ENCODE measurements around the gene PKN3. TPM values are rescaled to one million over a fixed set of nuclear protein-coding genes. Genes with fewer than 3 reads are reported as not detected.
A peak's percentile ranks its signal among the peaks of the same experiment; 100 is the strongest.

PKN3 gene
- total and polyA plus RNA-seq, 2 of the 13 experiments (the other 11 are each of a cell fraction or from before 2014, with no cell fraction given): 10.5 to 13.2 TPM

DNA sequence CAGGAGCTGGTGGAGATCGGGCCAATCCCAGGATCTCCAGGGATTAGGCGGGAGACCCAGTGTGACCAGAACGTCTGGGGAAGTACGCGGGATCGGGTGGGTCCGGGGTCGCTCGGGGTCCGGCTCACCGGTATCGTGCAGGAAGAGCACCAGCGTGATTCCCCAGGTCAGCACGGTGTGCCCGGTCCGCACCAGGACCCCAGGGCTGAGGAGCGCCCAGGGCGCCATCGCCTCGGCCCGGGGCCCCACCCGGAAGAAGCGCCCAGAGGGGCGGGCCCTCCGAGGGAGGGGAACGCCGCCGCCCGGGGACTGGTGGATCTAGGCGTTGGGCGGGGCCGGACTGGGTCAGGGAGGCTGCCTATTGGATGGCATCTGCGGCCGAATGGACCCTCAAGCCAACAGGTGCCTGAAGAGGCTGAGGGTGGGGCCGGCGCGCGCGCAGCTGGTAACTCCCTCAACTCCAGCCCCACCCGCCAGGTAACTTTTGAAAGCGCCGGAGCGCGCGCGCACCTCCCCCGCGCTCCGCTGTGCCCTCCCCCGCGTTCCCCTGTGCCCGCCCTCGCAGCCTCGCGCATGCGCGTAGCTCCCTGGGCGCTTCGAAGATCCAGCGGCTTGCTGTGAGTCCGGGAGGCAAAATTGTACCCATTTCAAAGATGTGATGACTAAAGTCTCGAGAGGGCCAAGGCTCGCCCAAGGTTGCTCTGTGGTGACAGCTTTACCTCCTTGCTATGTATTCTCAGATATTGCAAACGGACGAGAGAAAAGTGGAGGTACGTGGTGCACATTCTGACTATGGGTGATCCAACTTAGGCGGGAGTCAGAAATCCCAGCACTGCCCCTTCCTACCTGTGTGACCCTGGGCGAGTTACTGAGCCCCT, 21.8 kb downstream of the PKN3 start, which contains the start of gene ZDHHC12:
TSS of gene ZDHHC12 (minus strand) at position 262 of the 878 bp plus-strand sequence. CDS start at position 228, 34 bp downstream.
- Histone ChIP-seq H3K9me3 (ENCODE audit: low read length) (no peaks in the 10 kb centered on the region), H3K9ac (ENCODE audit: insufficient read depth, low read depth, low read length) (peak within 1 kb of the TSS; percentile 76), H3K4me3 (replicated peaks in 1 of 3; ENCODE audit: insufficient read depth in 1 of 3, low read depth in 2 of 3, low read length in 3 of 3) (peak within 1 kb of the TSS; percentile 70 to 88 (median 74)), H3K27me3 (ENCODE audit: control insufficient read depth in 1 of 2, insufficient read depth in 2 of 2, low read length in 2 of 2) (no peaks in the 10 kb centered on the region), H3K79me2 (ENCODE audit: insufficient read depth, low read length) (peaks cover 7% of the 10 kb centered on the region), H3K4me2 (ENCODE audit: low read depth, low read length) (peak within 1 kb of the TSS; percentile 89), H3K4me1 (ENCODE audit: insufficient read depth, low read length) (peaks cover 38% of the 10 kb centered on the region), H2AFZ (ENCODE audit: low read length) (no peak within 1 kb of the TSS), H4K20me1 (ENCODE audit: insufficient read depth, low read length) (no peaks in the 10 kb centered on the region), H3K27ac (ENCODE audit: extremely low read length, insufficient read depth, low read length) (peak within 1 kb of the TSS; percentile 34), H3K36me3 (replicated peaks in 1 of 2; ENCODE audit: control insufficient read depth in 1 of 2, insufficient read depth in 2 of 2, low read length in 2 of 2) (no peaks in the 10 kb centered on the region; a peak in 1 of 5 replicates)
- ChIA-PET CTCF (ENCODE audit: low intra/inter-chr PET ratio, low total read pairs) (no interaction called here), POLR2A (interaction anchor here (0.6 to 3.3 kb wide), 14 partner anchors 9 to 835 kb away, joined by 3 to 20 read pairs (median 4); partner anchors contain the start of genes DYNC2I2, ENDOG and SPOUT1)
- ATAC-seq: peak; percentile 95
- WGBS (ENCODE audit: low lambda C conversion rate): 0% methylated on average over 4 of the region's 68 CpGs
- in situ Hi-C loops (cut with HindIII; ENCODE audit: extremely low pct_ligation_motif_present, low pct_unique_long_range_greater_than_20kb) (no loop called here), intact Hi-C loops (cut with micrococcal nuclease; ENCODE audit: unreplicated experiment) (no loop called here)
- FAIRE-seq: peak; percentile 84
- DNase-seq (ENCODE audit: low spot score): peak; percentile 97
- no TSS peak for BruUV-seq (replicated peaks)
- peak; percentile 90 for TF ChIP-seq PHF8 (CRISPR knock-in tag; IDR thresholded peaks at IDR 0.05)
- no peak for TF ChIP-seq ZNF572 (CRISPR knock-in tag; IDR thresholded peaks at IDR 0.05)
- TF ChIP-seq, protein P1, sequence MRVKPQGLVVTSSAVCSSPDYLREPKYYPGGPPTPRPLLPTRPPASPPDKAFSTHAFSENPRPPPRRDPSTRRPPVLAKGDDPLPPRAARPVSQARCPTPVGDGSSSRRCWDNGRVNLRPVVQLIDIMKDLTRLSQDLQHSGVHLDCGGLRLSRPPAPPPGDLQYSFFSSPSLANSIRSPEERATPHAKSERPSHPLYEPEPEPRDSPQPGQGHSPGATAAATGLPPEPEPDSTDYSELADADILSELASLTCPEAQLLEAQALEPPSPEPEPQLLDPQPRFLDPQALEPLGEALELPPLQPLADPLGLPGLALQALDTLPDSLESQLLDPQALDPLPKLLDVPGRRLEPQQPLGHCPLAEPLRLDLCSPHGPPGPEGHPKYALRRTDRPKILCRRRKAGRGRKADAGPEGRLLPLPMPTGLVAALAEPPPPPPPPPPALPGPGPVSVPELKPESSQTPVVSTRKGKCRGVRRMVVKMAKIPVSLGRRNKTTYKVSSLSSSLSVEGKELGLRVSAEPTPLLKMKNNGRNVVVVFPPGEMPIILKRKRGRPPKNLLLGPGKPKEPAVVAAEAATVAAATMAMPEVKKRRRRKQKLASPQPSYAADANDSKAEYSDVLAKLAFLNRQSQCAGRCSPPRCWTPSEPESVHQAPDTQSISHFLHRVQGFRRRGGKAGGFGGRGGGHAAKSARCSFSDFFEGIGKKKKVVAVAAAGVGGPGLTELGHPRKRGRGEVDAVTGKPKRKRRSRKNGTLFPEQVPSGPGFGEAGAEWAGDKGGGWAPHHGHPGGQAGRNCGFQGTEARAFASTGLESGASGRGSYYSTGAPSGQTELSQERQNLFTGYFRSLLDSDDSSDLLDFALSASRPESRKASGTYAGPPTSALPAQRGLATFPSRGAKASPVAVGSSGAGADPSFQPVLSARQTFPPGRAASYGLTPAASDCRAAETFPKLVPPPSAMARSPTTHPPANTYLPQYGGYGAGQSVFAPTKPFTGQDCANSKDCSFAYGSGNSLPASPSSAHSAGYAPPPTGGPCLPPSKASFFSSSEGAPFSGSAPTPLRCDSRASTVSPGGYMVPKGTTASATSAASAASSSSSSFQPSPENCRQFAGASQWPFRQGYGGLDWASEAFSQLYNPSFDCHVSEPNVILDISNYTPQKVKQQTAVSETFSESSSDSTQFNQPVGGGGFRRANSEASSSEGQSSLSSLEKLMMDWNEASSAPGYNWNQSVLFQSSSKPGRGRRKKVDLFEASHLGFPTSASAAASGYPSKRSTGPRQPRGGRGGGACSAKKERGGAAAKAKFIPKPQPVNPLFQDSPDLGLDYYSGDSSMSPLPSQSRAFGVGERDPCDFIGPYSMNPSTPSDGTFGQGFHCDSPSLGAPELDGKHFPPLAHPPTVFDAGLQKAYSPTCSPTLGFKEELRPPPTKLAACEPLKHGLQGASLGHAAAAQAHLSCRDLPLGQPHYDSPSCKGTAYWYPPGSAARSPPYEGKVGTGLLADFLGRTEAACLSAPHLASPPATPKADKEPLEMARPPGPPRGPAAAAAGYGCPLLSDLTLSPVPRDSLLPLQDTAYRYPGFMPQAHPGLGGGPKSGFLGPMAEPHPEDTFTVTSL (CRISPR knock-in tag; IDR thresholded peaks at IDR 0.05; ENCODE audit: borderline replicate concordance): no peak
- TF ChIP-seq ZNF883 (CRISPR knock-in tag; IDR thresholded peaks at IDR 0.05; ENCODE audit: not compliant biosample characterization): no peak
- 0 out of 2 replicates have a peak, but pooled peaks have one; percentile 18 for TF ChIP-seq TMF1 (CRISPR knock-in tag; IDR thresholded peaks at IDR 0.05; ENCODE audit: low read depth)
- no peak for TF ChIP-seq ZNF556 (CRISPR knock-in tag; IDR thresholded peaks at IDR 0.05; ENCODE audit: borderline replicate concordance)
- no peak; the same call in 1 of the 2 replicates for TF ChIP-seq NR2F2 (IDR thresholded peaks at IDR 0.05; ENCODE audit: borderline replicate concordance, low read depth)
- TF ChIP-seq, protein P2, sequence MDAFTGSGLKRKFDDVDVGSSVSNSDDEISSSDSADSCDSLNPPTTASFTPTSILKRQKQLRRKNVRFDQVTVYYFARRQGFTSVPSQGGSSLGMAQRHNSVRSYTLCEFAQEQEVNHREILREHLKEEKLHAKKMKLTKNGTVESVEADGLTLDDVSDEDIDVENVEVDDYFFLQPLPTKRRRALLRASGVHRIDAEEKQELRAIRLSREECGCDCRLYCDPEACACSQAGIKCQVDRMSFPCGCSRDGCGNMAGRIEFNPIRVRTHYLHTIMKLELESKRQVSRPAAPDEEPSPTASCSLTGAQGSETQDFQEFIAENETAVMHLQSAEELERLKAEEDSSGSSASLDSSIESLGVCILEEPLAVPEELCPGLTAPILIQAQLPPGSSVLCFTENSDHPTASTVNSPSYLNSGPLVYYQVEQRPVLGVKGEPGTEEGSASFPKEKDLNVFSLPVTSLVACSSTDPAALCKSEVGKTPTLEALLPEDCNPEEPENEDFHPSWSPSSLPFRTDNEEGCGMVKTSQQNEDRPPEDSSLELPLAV (CRISPR knock-in tag; conservative IDR thresholded peaks at IDR 0.05; ENCODE audit: low read depth): no peak
- TF ChIP-seq ZNF781 (CRISPR knock-in tag; IDR thresholded peaks at IDR 0.05; ENCODE audit: borderline replicate concordance, not compliant biosample characterization): peak; percentile 41
- no peak for TF ChIP-seq ZNF207 (IDR thresholded peaks at IDR 0.05; ENCODE audit: borderline replicate concordance)
- no peak for TF ChIP-seq ARID2 (CRISPR knock-in tag; IDR thresholded peaks at IDR 0.05; ENCODE audit: borderline replicate concordance)
- TF ChIP-seq TBX3 (IDR thresholded peaks at IDR 0.05; ENCODE audit: borderline replicate concordance): no peak
- no peak for TF ChIP-seq MED13 (CRISPR knock-in tag; IDR thresholded peaks at IDR 0.05)
- no peak for TF ChIP-seq RORA (CRISPR knock-in tag; IDR thresholded peaks at IDR 0.05)
- no peak for TF ChIP-seq CBX1 (IDR thresholded peaks at IDR 0.05; ENCODE audit: low read depth)
- TF ChIP-seq, protein P3, sequence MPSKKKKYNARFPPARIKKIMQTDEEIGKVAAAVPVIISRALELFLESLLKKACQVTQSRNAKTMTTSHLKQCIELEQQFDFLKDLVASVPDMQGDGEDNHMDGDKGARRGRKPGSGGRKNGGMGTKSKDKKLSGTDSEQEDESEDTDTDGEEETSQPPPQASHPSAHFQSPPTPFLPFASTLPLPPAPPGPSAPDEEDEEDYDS (CRISPR knock-in tag; IDR thresholded peaks at IDR 0.05): peak; percentile 92
- TF ChIP-seq KMT2B (CRISPR knock-in tag; IDR thresholded peaks at IDR 0.05): no peak
